GM10248 (cell line): ENCODE measurements around the gene OR5C1.
A peak's percentile ranks its signal among the peaks of the same experiment; 100 is the strongest.

Experiments
- CTCF ChIA-PET: fragments of 300-600 bp; sonication (Branson Sonifier 250); formaldehyde crosslinking; extraction: SDS; loops from one replicate; lab custom pipeline; 2021; ENCODE audit warnings: antibody characterized with exemption; lab: Yijun Ruan, JAX
- POLR2A ChIA-PET: fragments of 350-650 bp; sonication (Branson Sonifier 250); formaldehyde crosslinking; extraction: SDS; loops from one replicate; lab custom pipeline; 2020; ENCODE audit warnings: antibody characterized with exemption; lab: Yijun Ruan, JAX
- DNase-seq: peaks from one replicate; pipeline ENCODE4 v3.0.0; 2012; ENCODE audit errors: extremely low spot score
- TF ChIP-seq, protein P1 (sequence below): IDR thresholded peaks from 2 replicates; pipeline ENCODE4 v1.5.1; 2012; ENCODE audit warnings: mild to moderate bottlenecking, low read depth; ENCODE audit errors: extremely low read depth, missing control alignments, control extremely low read depth

OR5C1 gene

DNA sequence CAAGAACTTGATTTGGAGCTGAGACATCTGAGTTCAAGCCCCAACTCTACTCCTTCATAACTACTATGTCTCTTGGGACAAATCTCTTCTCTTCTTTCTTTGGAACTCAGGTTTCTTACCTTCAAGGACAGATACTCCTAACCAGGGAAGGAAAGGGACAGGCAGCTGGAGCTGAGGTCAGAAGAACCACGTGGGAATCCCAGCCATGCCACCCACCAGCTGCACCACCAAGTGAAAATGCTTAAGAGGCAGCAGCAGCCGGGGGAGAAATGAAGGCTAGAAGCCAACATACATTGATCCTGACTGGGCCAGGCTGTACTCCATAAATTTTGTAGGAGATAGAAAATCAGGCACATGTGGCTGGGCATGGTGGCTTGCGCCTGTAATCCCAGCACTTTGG lies 9.6 kb upstream of the OR5C1 start:
- POLR2A ChIA-PET: no interaction called here
- TF ChIP-seq, protein P1, sequence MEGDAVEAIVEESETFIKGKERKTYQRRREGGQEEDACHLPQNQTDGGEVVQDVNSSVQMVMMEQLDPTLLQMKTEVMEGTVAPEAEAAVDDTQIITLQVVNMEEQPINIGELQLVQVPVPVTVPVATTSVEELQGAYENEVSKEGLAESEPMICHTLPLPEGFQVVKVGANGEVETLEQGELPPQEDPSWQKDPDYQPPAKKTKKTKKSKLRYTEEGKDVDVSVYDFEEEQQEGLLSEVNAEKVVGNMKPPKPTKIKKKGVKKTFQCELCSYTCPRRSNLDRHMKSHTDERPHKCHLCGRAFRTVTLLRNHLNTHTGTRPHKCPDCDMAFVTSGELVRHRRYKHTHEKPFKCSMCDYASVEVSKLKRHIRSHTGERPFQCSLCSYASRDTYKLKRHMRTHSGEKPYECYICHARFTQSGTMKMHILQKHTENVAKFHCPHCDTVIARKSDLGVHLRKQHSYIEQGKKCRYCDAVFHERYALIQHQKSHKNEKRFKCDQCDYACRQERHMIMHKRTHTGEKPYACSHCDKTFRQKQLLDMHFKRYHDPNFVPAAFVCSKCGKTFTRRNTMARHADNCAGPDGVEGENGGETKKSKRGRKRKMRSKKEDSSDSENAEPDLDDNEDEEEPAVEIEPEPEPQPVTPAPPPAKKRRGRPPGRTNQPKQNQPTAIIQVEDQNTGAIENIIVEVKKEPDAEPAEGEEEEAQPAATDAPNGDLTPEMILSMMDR: no peak
- CTCF ChIA-PET: interaction anchor here (1.4 kb wide), 1 partner anchor 207 kb away, joined by 3 read pairs; no protein-coding TSS in a partner anchor
- DNase-seq: peak; percentile 2

DNA sequence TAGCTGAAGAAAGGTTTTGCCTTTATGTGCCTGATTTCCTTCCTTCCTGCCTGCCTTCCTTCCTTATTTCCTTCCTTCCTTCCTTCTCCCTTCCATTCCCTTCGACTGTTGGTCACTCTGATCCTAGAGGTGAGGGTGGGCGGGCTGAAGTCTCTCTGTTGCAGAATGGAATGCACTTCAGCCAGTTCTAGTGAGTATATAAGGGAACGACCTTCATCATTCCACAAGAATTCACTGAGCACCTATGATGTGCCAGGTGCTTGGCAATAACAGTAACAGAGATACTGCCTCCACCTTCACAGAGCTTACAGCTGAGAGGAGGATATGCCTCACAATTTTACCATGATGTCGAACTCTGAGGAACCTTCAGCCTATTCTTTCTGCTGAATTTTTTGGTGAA lies 8.7 kb upstream of the OR5C1 start:
- ChIA-PET CTCF (no interaction called here), POLR2A (no interaction called here)
- TF ChIP-seq, protein P1: no peak
- DNase-seq: no peak

DNA sequence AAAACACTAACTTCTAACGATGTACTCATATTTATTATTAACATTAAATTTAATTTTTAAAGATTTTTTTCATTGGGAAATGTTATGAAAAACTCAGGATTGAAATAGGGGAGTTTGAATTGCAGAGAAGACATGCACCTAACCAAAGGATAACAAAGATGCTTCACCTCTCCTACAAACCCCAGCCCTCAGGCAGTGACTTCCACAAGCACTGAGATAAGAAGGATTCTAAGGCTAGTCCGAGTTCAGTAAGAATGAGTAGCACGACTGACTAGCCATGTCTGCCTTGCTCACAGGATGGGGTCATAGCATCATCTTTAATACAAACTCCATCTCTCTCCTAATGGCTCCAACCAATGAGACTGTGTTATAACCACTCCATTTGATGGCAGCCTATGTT lies 7.1 kb upstream of the OR5C1 start:
- ChIA-PET POLR2A (no interaction called here), CTCF (no interaction called here)
- DNase-seq: no peak
- TF ChIP-seq, protein P1: no peak

DNA sequence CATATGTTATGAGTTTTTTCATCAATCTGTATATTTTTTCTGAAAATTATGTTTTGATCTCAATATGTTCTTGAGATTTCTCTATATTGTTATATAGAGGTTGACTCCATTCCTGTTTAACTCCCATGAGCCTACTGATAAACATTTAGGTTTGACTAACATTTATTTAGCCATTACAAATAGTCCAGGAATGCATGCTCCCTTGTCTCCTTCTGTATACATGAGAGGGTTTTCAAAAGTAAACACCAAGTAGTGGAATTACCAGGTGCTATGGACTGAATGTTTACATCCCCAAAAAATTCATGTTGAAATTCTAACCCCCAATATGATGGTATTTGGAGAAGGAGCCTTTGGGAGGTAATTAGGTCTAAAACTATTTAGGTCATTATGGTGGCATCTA lies 3.5 kb upstream of the OR5C1 start:
- no peak for DNase-seq
- TF ChIP-seq, protein P1: no peak
- ChIA-PET POLR2A (no interaction called here), CTCF (interaction anchor here (0.7 to 1.3 kb wide), 3 partner anchors 25 to 435 kb away, joined by 3 read pairs; no protein-coding TSS in a partner anchor)

DNA sequence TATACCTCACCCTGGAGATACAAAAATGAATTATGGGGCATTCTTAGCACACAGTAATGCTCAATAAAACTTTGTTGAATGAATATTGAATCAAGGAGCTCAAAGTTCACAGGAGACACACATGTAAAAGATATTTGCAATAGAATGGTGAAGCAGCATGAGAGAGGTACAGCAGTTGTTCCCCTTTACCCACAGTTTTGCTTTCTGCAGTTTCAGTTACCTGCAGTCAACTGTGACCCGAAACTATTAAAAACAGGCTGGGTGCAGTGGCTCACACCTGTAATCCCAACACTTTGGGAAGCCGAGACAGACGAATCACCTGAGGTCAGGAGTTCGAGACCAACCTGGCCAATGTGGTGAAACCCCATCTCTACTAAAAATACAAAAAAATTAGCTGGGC lies 2.4 kb upstream of the OR5C1 start:
- CTCF ChIA-PET: interaction anchor here (0.6 to 1.3 kb wide), 3 partner anchors 9 to 436 kb away, joined by 3 read pairs; no protein-coding TSS in a partner anchor
- POLR2A ChIA-PET: no interaction called here
- TF ChIP-seq, protein P1: no peak
- no peak for DNase-seq

DNA sequence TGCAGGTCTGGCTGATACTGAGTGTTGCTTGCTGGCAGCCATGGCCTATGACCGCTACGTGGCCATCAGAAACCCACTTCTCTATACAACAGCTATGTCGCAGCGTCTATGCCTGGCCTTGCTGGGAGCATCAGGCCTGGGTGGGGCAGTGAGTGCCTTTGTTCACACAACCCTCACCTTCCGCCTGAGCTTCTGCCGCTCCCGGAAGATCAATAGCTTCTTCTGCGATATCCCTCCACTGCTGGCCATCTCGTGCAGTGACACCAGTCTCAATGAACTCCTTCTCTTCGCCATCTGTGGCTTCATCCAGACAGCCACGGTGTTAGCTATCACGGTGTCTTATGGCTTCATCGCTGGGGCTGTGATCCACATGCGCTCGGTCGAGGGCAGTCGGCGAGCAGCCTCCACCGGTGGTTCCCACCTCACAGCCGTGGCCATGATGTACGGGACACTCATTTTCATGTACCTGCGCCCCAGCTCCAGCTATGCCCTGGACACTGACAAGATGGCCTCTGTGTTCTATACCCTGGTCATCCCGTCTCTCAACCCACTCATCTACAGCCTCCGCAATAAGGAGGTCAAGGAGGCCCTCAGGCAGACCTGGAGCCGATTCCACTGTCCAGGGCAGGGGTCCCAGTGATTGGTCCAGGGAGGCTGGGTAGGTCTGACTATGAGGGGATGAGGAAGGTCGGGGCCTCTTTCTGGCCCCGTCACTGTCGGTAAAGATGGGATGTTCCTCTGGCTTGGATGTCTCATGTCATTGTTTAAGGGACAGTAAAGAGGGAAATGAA lies 718 bp downstream of the OR5C1 start:
- TF ChIP-seq, protein P1: no peak
- ChIA-PET POLR2A (no interaction called here), CTCF (no interaction called here)
- DNase-seq: no peak
